Activated CD8-positive, alpha-beta T cell treated with anti-CD3 and anti-CD28 coated beads for 36 hours (primary cell): ENCODE data around the gene GATA2. TPM values are rescaled to one million over a fixed set of nuclear protein-coding genes. Genes with fewer than 3 reads are reported as not detected.

ENCODE experiments used
- ATAC-seq: fragments of 200-7000 bp; cut with Tn5 transposase; one replicate; pipeline ENCODE4 v1.10.0; 2021; ENCODE audit warnings: mild to moderate bottlenecking, moderate library complexity
- CTCF ChIA-PET: fragments of 350-600 bp; sonication (Branson Sonifier 250); formaldehyde crosslinking; loops from one replicate; lab custom pipeline; 2021; ENCODE audit warnings: antibody characterized with exemption; lab: Charles Lee
- POLR2A ChIA-PET: fragments of 350-600 bp; sonication (Branson Sonifier 250); formaldehyde crosslinking; loops from one replicate; lab custom pipeline; 2021; ENCODE audit warnings: antibody characterized with exemption; lab: Charles Lee
- DNase-seq: peaks from one replicate; pipeline ENCODE4 v3.0.0-alpha.2; 2020
- H3K27ac Mint-ChIP-seq: one replicate; pipeline ENCODE4 v1.8.0; 2021; ENCODE audit warnings: mild to moderate bottlenecking, mixed read lengths
- H3K27me3 Mint-ChIP-seq: one replicate; pipeline ENCODE4 v1.8.0; 2021; ENCODE audit warnings: mixed read lengths
- H3K36me3 Mint-ChIP-seq: one replicate; pipeline ENCODE4 v1.8.0; 2021; ENCODE audit warnings: low read depth, mixed read lengths
- H3K4me1 Mint-ChIP-seq: one replicate; pipeline ENCODE4 v1.8.0; 2021; ENCODE audit warnings: low read depth, mixed read lengths
- H3K4me3 Mint-ChIP-seq: one replicate; pipeline ENCODE4 v1.8.0; 2021; ENCODE audit warnings: mild to moderate bottlenecking, moderate library complexity, mixed read lengths
- H3K9me3 Mint-ChIP-seq: one replicate; pipeline ENCODE4 v1.8.0; 2021; ENCODE audit warnings: mixed read lengths
- intact Hi-C: fragments of 100-400 bp; cut with micrococcal nuclease; formaldehyde crosslinking; loops from one replicate; pipeline ENCODE4 v1.10.0; 2022
- total RNA-seq, 2 experiments: library from RNA; stranded (reverse); gene quantifications; one replicate each; pipeline ENCODE4 v1.2.3, GENCODE V29; 2021
- TF ChIP-seq, protein P1 (sequence below): fragments of 200-600 bp; IDR thresholded peaks from one replicate; pipeline ENCODE4 v1.8.0; 2022; ENCODE audit warnings: antibody characterized with exemption, mild to moderate bottlenecking

GATA2 gene
- total RNA-seq, 2 experiments from 2014 or later, result not detected

DNA sequence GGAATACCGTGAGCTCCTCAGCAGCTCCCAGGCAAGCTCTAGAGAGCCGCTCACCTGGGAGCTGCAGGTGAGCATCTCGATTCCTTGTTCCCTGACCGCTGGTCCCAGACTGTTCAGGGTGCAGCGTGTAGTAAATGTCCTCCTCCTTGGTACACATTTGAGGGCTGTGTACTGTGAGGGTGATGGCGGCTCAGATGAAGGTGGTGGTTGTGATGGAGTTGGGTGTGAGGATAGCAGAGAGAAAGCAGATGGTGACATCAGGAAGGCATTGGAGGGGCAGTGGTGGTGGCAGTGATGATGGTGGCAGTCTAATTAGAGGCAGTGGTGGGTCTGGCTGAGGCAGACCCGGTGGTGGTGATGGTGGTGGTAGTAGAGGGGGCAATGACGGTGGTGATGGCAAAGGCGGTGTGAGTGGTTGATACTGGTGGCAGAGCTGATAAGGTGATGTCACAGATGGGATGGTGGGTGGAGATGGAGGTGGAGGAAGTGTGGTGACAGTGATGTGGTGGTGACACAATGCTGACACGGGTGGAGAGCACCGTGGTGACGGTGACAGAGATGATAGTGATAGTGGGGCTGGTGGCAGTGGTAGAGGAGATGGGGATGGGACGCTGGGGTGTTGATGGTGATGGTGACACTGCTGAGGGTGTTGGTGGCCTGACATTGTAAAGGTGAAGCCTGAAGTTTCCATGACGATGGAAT lies 26.0 kb downstream of the GATA2 start, which contains the start of gene DNAJB8:
DNAJB8 (minus strand) TSS at position 51 of the 702 bp plus-strand sequence. CDS start 3,645 bp downstream, outside the sequence.
- no peak within 1 kb of the TSS for H3K4me3 Mint-ChIP-seq
- ChIA-PET CTCF (no interaction called here), POLR2A (no interaction called here)
- ATAC-seq (peak; percentile 75), DNase-seq (peak; percentile 37)
- peaks cover 7% of the 10 kb centered on the region for H3K4me1 Mint-ChIP-seq
- intact Hi-C loops, result loop anchor here (5.0 kb wide), 1 partner anchor 35 kb away; no protein-coding TSS in a partner anchor
- H3K27me3 Mint-ChIP-seq, result peaks cover 12% of the 10 kb centered on the region
- H3K36me3 Mint-ChIP-seq, result no peaks in the 10 kb centered on the region
- TF ChIP-seq, protein P1, sequence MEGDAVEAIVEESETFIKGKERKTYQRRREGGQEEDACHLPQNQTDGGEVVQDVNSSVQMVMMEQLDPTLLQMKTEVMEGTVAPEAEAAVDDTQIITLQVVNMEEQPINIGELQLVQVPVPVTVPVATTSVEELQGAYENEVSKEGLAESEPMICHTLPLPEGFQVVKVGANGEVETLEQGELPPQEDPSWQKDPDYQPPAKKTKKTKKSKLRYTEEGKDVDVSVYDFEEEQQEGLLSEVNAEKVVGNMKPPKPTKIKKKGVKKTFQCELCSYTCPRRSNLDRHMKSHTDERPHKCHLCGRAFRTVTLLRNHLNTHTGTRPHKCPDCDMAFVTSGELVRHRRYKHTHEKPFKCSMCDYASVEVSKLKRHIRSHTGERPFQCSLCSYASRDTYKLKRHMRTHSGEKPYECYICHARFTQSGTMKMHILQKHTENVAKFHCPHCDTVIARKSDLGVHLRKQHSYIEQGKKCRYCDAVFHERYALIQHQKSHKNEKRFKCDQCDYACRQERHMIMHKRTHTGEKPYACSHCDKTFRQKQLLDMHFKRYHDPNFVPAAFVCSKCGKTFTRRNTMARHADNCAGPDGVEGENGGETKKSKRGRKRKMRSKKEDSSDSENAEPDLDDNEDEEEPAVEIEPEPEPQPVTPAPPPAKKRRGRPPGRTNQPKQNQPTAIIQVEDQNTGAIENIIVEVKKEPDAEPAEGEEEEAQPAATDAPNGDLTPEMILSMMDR, result no peak
- H3K9me3 Mint-ChIP-seq, result no peaks in the 10 kb centered on the region
- H3K27ac Mint-ChIP-seq, result no peak within 1 kb of the TSS

DNA sequence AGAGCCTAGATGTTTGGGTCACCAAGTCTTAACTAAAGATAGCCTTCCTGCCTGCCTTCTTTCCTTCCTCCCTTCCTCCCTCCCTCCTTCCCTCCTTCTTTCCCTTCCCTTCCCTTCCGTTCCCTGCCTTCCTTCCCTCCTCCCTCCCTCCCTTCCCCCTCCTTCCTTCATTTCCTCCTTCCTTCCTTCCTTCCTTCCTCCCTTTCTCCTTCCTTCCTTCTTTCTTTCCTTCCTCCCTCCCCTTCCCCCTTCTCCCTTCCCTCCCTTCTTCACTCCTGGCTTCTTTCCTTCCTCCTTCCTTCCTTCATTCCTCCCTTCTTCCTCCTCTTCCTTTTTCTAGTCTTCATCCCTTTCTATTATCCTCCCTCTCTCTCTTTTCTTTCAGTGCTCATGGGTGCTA lies 28.3 kb downstream of the GATA2 start:
- intact Hi-C loops, result loop anchor here (5.0 kb wide), 1 partner anchor 32 kb away; no protein-coding TSS in a partner anchor
- TF ChIP-seq, protein P1, result no peak
- Mint-ChIP-seq H3K27ac (no peak overlapping the region), H3K4me1 (peaks cover 7% of the 10 kb centered on the region), H3K27me3 (peaks cover 10% of the 10 kb centered on the region), H3K36me3 (no peaks in the 10 kb centered on the region), H3K9me3 (no peaks in the 10 kb centered on the region), H3K4me3 (no peak overlapping the region)
- DNase-seq, result no peak
- POLR2A ChIA-PET, result no interaction called here
- no peak for ATAC-seq
- CTCF ChIA-PET, result no interaction called here

DNA sequence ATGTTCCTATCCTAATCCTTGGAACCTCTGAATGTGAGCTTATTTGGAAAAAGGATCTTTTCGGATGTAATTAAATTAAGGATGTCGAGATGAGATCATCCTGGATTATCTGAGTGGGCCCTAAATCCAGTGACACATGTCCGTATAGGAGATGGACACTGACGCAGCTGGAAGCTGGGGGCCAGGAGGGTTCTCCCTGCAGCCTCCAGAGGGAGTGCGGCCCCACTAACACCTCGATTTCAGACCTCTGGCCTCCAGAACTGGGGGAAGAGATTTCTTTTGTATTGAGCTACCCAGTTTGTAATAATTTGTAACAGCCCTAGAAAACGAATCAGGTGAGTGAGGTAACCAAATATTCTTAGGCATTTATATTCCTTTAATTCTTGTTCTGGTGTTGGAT lies 28.8 kb downstream of the GATA2 start:
- Mint-ChIP-seq H3K9me3 (no peaks in the 10 kb centered on the region), H3K4me3 (no peak overlapping the region), H3K36me3 (no peaks in the 10 kb centered on the region), H3K27ac (no peak overlapping the region), H3K4me1 (peaks cover 7% of the 10 kb centered on the region), H3K27me3 (peaks cover 10% of the 10 kb centered on the region)
- POLR2A ChIA-PET, result no interaction called here
- ATAC-seq (no peak), DNase-seq (no peak)
- intact Hi-C loops, result no loop called here
- CTCF ChIA-PET, result no interaction called here
- TF ChIP-seq, protein P1, result no peak

DNA sequence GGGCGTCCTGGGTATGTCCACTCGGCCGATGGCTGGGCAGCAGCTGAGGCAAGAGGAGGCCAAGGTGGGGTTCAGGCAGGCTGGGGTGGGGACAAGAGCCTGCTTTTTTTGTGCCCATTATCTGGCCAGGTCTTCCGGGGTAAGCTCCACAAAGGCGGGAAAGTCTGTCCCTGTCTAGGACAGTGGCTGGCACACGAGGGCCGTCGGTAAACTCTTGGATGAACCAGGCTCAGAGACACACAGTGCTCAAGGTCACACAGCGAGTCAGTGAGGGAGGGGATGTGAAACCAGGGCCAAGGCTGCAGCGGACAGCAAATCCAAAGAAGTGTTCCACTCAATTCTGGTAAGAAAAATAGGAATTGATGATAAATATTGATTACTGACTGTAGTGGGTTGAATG lies 29.2 kb downstream of the GATA2 start:
- ATAC-seq (no peak), DNase-seq (no peak)
- no peaks in the 10 kb centered on the region for H3K36me3 Mint-ChIP-seq
- H3K4me1 Mint-ChIP-seq, result peaks cover 7% of the 10 kb centered on the region
- H3K27ac Mint-ChIP-seq, result no peak overlapping the region
- ChIA-PET POLR2A (no interaction called here), CTCF (no interaction called here)
- no peaks in the 10 kb centered on the region for H3K9me3 Mint-ChIP-seq
- TF ChIP-seq, protein P1, result no peak
- H3K4me3 Mint-ChIP-seq, result no peak overlapping the region
- H3K27me3 Mint-ChIP-seq, result peaks cover 10% of the 10 kb centered on the region
- intact Hi-C loops, result no loop called here

DNA sequence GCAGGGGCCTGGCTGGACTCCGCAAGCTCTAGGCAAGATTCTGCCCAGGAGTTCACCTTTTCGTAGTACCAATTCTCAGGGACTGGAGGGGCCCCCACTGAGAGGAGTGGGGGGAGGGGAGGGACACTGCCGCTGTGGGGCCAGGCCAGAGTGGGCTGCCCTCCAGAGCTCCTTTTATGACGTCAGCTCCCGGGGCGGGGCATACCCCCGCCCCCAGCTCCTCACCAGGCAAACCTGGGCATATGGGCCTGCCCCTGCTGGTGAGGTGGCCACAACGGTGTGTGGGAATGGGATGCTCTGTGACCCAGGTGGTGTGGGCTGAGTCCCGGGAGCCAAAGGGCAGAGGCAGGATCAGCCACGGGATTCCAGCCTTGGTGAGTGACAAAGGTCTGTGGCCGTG lies 29.6 kb downstream of the GATA2 start:
- ATAC-seq (no peak), DNase-seq (no peak)
- H3K27me3 Mint-ChIP-seq, result peaks cover 10% of the 10 kb centered on the region
- no peaks in the 10 kb centered on the region for H3K36me3 Mint-ChIP-seq
- no peaks in the 10 kb centered on the region for H3K9me3 Mint-ChIP-seq
- no peak overlapping the region for H3K4me3 Mint-ChIP-seq
- intact Hi-C loops, result no loop called here
- CTCF ChIA-PET, result no interaction called here
- POLR2A ChIA-PET, result no interaction called here
- TF ChIP-seq, protein P1, result no peak
- H3K4me1 Mint-ChIP-seq, result peaks cover 7% of the 10 kb centered on the region
- H3K27ac Mint-ChIP-seq, result no peak overlapping the region
